NT2/D1 (cell line): ENCODE measurements around the gene FGFBP1.

Experiments
- SUZ12 ChIP-seq: IDR thresholded peaks from 2 replicates; pipeline ENCODE4 v1.6.1; 2011; ENCODE audit not compliant: insufficient read length, insufficient read depth; ENCODE audit errors: extremely low read depth
- YY1 ChIP-seq: IDR thresholded peaks from 2 replicates; pipeline ENCODE4 v1.6.1; 2011; ENCODE audit not compliant: insufficient read length, insufficient read depth
- ZNF274 ChIP-seq: IDR thresholded peaks from 2 replicates; pipeline ENCODE4 v1.6.1; 2011; ENCODE audit warnings: mild to moderate bottlenecking, low read depth, low read length

DNA sequence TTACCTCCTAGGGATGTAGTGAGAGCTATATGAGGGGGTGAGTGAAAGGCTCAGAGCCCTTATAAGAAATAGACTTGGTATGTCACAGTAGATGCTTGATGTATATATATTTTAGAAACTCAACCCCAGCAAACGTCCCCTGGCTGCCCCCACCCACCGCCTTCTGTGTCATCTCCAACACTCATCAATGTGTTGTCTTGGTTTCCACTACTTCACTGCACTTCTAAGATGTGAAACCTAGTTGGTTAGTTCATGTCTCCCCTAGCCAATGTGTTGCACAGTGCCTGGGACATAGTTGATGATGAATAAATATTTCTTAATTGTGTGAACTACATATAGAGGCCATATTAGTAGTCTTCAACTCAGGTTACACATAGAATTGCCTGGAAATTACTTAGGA is 20.0 kb upstream of the FGFBP1 start:
- TF ChIP-seq ZNF274 = no peak
- TF ChIP-seq SUZ12 = no peak
- TF ChIP-seq YY1 = no peak
